HG02840 (cell line): ENCODE results near the gene EZH1.

Experiments used
- ATAC-seq: cut with Tn5 transposase; IDR thresholded peaks from one replicate; pipeline ENCODE4 v1.9.1; 2021; ENCODE audit warnings: mild to moderate bottlenecking, moderate library complexity, moderate number of reproducible peaks; ENCODE audit not compliant: unreplicated experiment, low FRiP score

Gene EZH1

GRCh38 chr17:42744806-42745617 lies at the start of gene EZH1:
Gene EZH1 (minus strand): TSS chr17:42745040. CDS start chr17:42728941, 16,099 bp downstream.
- peak; percentile 81 for ATAC-seq

- ATAC-seq = no peak
These were observed 47.7 kb upstream of the EZH1 start for GRCh38 chr17:42792545-42792944.

- ATAC-seq = no peak
These were observed 47.1 kb upstream of the EZH1 start for GRCh38 chr17:42791948-42792347.

- no peak for ATAC-seq
These were observed 42.4 kb upstream of the EZH1 start for GRCh38 chr17:42787266-42787665.

- ATAC-seq = no peak
These were observed 40.2 kb upstream of the EZH1 start for GRCh38 chr17:42784811-42785592.

- no peak for ATAC-seq
These were observed 39.6 kb upstream of the EZH1 start for GRCh38 chr17:42784409-42784808.

GRCh38 chr17:42783791-42784138 lies 38.9 kb upstream of the EZH1 start:
- no peak for ATAC-seq

GRCh38 chr17:42783062-42783790 lies 38.4 kb upstream of the EZH1 start:
- ATAC-seq = no peak

GRCh38 chr17:42782166-42783061 lies 37.6 kb upstream of the EZH1 start:
- ATAC-seq = no peak

GRCh38 chr17:42781639-42782165 lies 36.9 kb upstream of the EZH1 start:
- no peak for ATAC-seq

GRCh38 chr17:42780851-42781638 lies 36.2 kb upstream of the EZH1 start:
- no peak for ATAC-seq

GRCh38 chr17:42779936-42780850 lies 35.4 kb upstream of the EZH1 start, which contains the start of gene WNK4:
Gene WNK4 (plus strand): TSS chr17:42780610. CDS start chr17:42780699, 89 bp downstream.
- ATAC-seq = no peak

GRCh38 chr17:42779304-42779935 lies 34.6 kb upstream of the EZH1 start:
- no peak for ATAC-seq

- ATAC-seq = no peak
These were observed 33.7 kb upstream of the EZH1 start for GRCh38 chr17:42778570-42778969.

- no peak for ATAC-seq
These were observed 30.8 kb upstream of the EZH1 start for GRCh38 chr17:42775534-42776098.

- ATAC-seq = no peak
These were observed 29.4 kb upstream of the EZH1 start for GRCh38 chr17:42774066-42774745.
